K562 (cell line): ENCODE measurements around the gene CCDC15. TPM values are rescaled to one million over a fixed set of nuclear protein-coding genes. Genes with fewer than 3 reads are reported as not detected.

Experiments used
- ATAC-seq: fragments of 200-7000 bp; cut with Tn5 transposase; 3 replicates; pipeline ENCODE4 v1.9.1; 2020; ENCODE audit warnings: moderate library complexity
- BruUV-seq: library from RNA; stranded (reverse); fragments of 400-500 nt; replicated peaks from 2 replicates; lab custom pipeline; 2021; lab: Mats Ljungman, UMichigan
- CTCF ChIA-PET: fragments of 300-600 bp; formaldehyde crosslinking; extraction: SDS; loops from one replicate; lab custom pipeline; 2021; ENCODE audit warnings: low intra/inter-chr PET ratio; lab: Yijun Ruan, JAX
- POLR2A ChIA-PET: fragments of 300-600, 350-650 bp; sonication (Branson Sonifier 250); formaldehyde crosslinking; extraction: SDS; loops from one replicate; lab custom pipeline; 2021; ENCODE audit warnings: antibody characterized with exemption, inconsistent platforms; lab: Yijun Ruan, JAX
- DNase-seq, 4 experiments: peaks; one replicate each; pipeline versions ENCODE4 v3.0.0 to v3.0.0-alpha.2; 2011 to 2018; ENCODE audit warnings: low spot score in 3 of 4, mixed read lengths in 3 of 4; ENCODE audit errors: extremely low read depth in 1 of 4
- FAIRE-seq: peaks from 2 replicates; lab custom pipeline; 2011; peaks lifted over from hg19 to GRCh38; lab: Jason Lieb, UNC
- H2AFZ ChIP-seq: 2 replicates; pipeline ENCODE4 v1.6.0; 2011; ENCODE audit warnings: low read depth, low read length, control low read depth, inconsistent platforms
- H3K27ac ChIP-seq: fragments of 200-600 bp; 3 replicates; pipeline ENCODE4 v1.8.0; 2011; ENCODE audit warnings: low read depth, mild to moderate bottlenecking, control low read depth, inconsistent platforms, low read length, moderate library complexity, mixed read lengths; ENCODE audit errors: extremely low read depth
- H3K27me3 ChIP-seq, 2 experiments: fragments of 300-600 bp in 1 of 2; 2 replicates in 1 of 2; 3 replicates in 1 of 2; pipeline versions ENCODE4 v1.6.0 to v1.8.0; 2011; ENCODE audit warnings: inconsistent platforms in 2 of 2, low read length in 2 of 2, mild to moderate bottlenecking in 1 of 2, mixed read lengths in 1 of 2, moderate library complexity in 1 of 2; ENCODE audit not compliant: control insufficient read depth in 2 of 2, insufficient read depth in 2 of 2
- H3K36me3 ChIP-seq: fragments of 300-600 bp; 3 replicates; pipeline ENCODE4 v1.8.0; 2011; ENCODE audit warnings: mild to moderate bottlenecking, low read length, inconsistent platforms; ENCODE audit not compliant: control insufficient read depth, insufficient read depth
- H3K4me1 ChIP-seq, 2 experiments: fragments of 200-600 bp in 1 of 2; replicated peaks in 1 of 2; 2 replicates in 1 of 2; 3 replicates in 1 of 2; pipeline versions ENCODE4 v1.5.1 to v1.8.0; 2011; ENCODE audit warnings: inconsistent platforms in 2 of 2, low read length in 2 of 2, mild to moderate bottlenecking in 1 of 2, mixed read lengths in 1 of 2, moderate library complexity in 1 of 2; ENCODE audit not compliant: control insufficient read depth in 2 of 2, insufficient read depth in 2 of 2
- H3K4me2 ChIP-seq: 2 replicates; pipeline ENCODE4 v1.6.1; 2011; ENCODE audit warnings: low read length, control low read depth, inconsistent platforms, mixed read lengths; ENCODE audit not compliant: insufficient read depth
- H3K4me3 ChIP-seq: fragments of 200-600 bp; sonication (generic), shearing (Covaris generic); 2 replicates; pipeline ENCODE4 v1.5.1; 2016; ENCODE audit warnings: control low read depth, inconsistent platforms
- H3K79me2 ChIP-seq: fragments of 200-600 bp; 3 replicates; pipeline ENCODE4 v1.8.0; 2011; ENCODE audit warnings: low read length, inconsistent platforms; ENCODE audit not compliant: control insufficient read depth, insufficient read depth
- H3K9ac ChIP-seq, 2 experiments: 2 replicates each; pipeline versions ENCODE4 v1.6.0 to v1.6.1; 2011; ENCODE audit warnings: low read depth in 2 of 2, low read length in 2 of 2, control low read depth in 1 of 2, inconsistent platforms in 1 of 2, mild to moderate bottlenecking in 1 of 2, mixed read lengths in 1 of 2; ENCODE audit not compliant: insufficient read depth in 1 of 2
- H3K9me1 ChIP-seq: one replicate; pipeline ENCODE4 v1.6.0; 2011; ENCODE audit warnings: inconsistent platforms, mild to moderate bottlenecking, low read length, moderate library complexity; ENCODE audit not compliant: control insufficient read depth, insufficient read depth
- H3K9me3 ChIP-seq: replicated peaks from 2 replicates; pipeline ENCODE4 v1.5.1; 2011; ENCODE audit warnings: low read depth, low read length, inconsistent platforms; ENCODE audit not compliant: control insufficient read depth, insufficient read depth
- H4K20me1 ChIP-seq: replicated peaks from 2 replicates; pipeline ENCODE4 v1.6.1; 2011; ENCODE audit warnings: low read length, inconsistent platforms, mixed read lengths; ENCODE audit not compliant: control insufficient read depth, insufficient read depth
- CHCHD3 ChIP-seq: fragments of 250-450 bp; sonication (Bioruptor Pico); IDR thresholded peaks from 2 replicates; pipeline ENCODE4 v2.1.2; 2022; ENCODE audit warnings: mild to moderate bottlenecking
- FUS ChIP-seq: fragments of 200-400 bp; formaldehyde crosslinking; optimal IDR thresholded peaks from 2 replicates; pipeline ENCODE3; 2017; ENCODE audit warnings: low read depth, low read length
- MTA2 ChIP-seq: fragments of 450-650 bp; IDR thresholded peaks from 2 replicates; pipeline ENCODE4 v1.6.1; 2016; ENCODE audit warnings: low read depth
- SUPT5H ChIP-seq: fragments of 450-650 bp; IDR thresholded peaks from 2 replicates; pipeline ENCODE4 v1.6.1; 2016
- ZNF184 ChIP-seq: sonication (generic); formaldehyde crosslinking; IDR thresholded peaks from 2 replicates; pipeline ENCODE4 v1.5.0; 2020; ENCODE audit warnings: missing genetic modification reagents
- ZNF551 ChIP-seq: fragments of 250-450 bp; sonication (Bioruptor Pico); IDR thresholded peaks from 2 replicates; pipeline ENCODE4 v1.5.0; 2021; ENCODE audit warnings: mild to moderate bottlenecking, moderate library complexity
- ZNF766 ChIP-seq: fragments of 200-800 bp; sonication (Bioruptor generic); conservative IDR thresholded peaks from 2 replicates; pipeline ENCODE4 v1.6.1; 2016; ENCODE audit warnings: missing genetic modification characterization, missing compliant biosample characterization
- WGBS: fragments of 100-300 bp; shearing (Covaris generic); methylation state at CpG from one replicate; pipeline ENCODE4 v1.1.6; 2016; ENCODE audit warnings: low coverage, mixed read lengths; ENCODE audit not compliant: insufficient coverage; ENCODE audit errors: missing lambda C conversion rate; 5-methylcytosine and 5-hydroxymethylcytosine counted together
- in situ Hi-C: fragments of 300-500 bp; cut with MboI; formaldehyde crosslinking; loops from 4 replicates; pipeline ENCODE4 v1.15.0; 2018; ENCODE audit warnings: inconsistent platforms, mixed read lengths
- intact Hi-C: fragments of 100-400 bp; cut with micrococcal nuclease; formaldehyde crosslinking; loops from 2 replicates; pipeline ENCODE4 v1.14.2; 2022
- polyA plus RNA-seq, 8 experiments: library from polyadenylated mRNA; depleted of rRNA in 4 of 8; stranded (reverse) in 5 of 8; unstranded in 3 of 8; fragments of >200 nt; fragmentation: Nextera tagmentation in 2 of 8; fragmentation: Illumina TruSeq in 1 of 8; extraction: Ambion mirVana in 2 of 8; extraction: Trizol in 1 of 8; gene quantifications; 2 replicates each; pipeline versions ENCODE4 v1.2.1 to v1.2.3, GENCODE V29; 2011 to 2014; ENCODE audit warnings: inconsistent platforms in 1 of 8, missing spikeins in 1 of 8
- total RNA-seq, 7 experiments: library from RNA; depleted of rRNA in 6 of 7; stranded (reverse); fragments of >200 nt in 6 of 7; fragmentation: Illumina TruSeq in 2 of 7; extraction: Trizol in 2 of 7; gene quantifications; 2 replicates each; pipeline versions ENCODE4 v1.2.1 to v1.2.3, GENCODE V29; 2011 to 2021; ENCODE audit warnings: low replicate concordance in 1 of 7

The CCDC15 gene
- total and polyA plus RNA-seq, 9 of the 15 experiments (the other 6 are each of a cell fraction or from before 2014, with no cell fraction given) = 1.9 to 9.2 (median 3.9) TPM

DNA sequence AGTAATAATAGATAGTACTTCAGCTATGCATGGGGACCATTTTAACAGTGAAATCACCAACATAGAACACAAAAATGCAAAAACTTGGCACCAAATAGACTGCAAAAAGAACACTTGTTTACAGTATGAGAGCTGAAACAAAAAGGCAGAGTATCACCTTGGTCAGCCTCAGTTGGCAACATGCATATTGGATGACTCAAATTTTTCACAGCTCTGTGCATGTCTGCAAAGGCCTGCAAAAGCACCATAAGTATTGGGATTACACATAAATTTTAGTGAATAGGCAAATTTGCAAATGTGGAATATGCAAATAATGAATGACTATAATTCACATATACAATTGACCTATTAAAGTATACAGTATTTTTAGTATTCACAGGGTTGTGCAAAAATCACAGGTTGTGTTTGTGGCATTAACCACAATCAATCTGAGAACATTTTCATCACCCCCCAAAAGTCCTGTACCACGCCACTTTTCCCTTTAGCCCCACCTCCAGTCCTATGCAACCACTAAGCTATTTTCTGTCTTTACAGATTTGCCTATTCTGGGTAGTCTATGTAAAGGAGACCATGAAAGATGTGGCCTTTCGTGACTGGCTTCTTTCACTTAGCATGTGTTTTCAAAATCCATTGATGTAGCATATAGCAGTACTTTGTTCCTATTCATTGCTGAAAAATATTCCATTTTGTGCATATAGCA is 47.2 kb downstream of the CCDC15 start:
- no peaks in the 10 kb centered on the region for H3K4me1 ChIP-seq
- H3K4me3 ChIP-seq = no peak overlapping the region
- H4K20me1 ChIP-seq = no peaks in the 10 kb centered on the region
- H3K27me3 ChIP-seq = no peaks in the 10 kb centered on the region
- DNase-seq (no peak), ATAC-seq (no peak), FAIRE-seq (no peak)
- intact Hi-C loops = no loop called here
- H3K36me3 ChIP-seq = no peaks in the 10 kb centered on the region; the same call in 2 of the 3 replicates
- no TSS peak for BruUV-seq
- in situ Hi-C loops = no loop called here
- H3K9me3 ChIP-seq = no peaks in the 10 kb centered on the region
- POLR2A ChIA-PET = no interaction called here
- no peak overlapping the region for H2AFZ ChIP-seq
- CTCF ChIA-PET = no interaction called here
- no peaks in the 10 kb centered on the region for H3K9me1 ChIP-seq
- H3K9ac ChIP-seq = no peak overlapping the region
- H3K27ac ChIP-seq = no peak overlapping the region
- TF ChIP-seq ZNF551 (CRISPR knock-in tag) (no peak), CHCHD3 (CRISPR knock-in tag) (no peak), FUS (no peak), ZNF766 (CRISPR knock-in tag) (no peak)
- no peaks in the 10 kb centered on the region for H3K79me2 ChIP-seq
- H3K4me2 ChIP-seq = no peak overlapping the region
- 68% methylated on average over 2 of the region's 2 CpGs for WGBS

DNA sequence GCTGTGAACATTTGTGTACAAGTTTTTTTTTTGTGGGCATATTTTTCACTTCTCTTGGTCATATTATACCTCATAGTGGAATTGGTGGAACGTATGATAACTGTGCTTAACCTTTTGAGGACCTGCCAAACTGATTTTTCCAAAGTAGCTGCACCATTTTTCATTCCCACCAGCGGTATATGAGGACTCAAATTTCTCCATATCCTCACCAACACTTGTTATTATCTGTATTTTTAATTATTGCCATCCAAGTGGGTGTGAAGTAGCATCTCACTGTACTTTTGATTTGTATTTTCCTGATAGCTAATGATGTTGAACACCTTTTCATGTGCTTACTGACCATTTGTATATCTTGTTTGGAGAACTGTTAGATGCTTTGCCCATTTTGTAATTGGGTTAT is 47.8 kb downstream of the CCDC15 start:
- ChIA-PET POLR2A (no interaction called here), CTCF (no interaction called here)
- no peak overlapping the region for H2AFZ ChIP-seq
- H3K4me3 ChIP-seq = no peak overlapping the region
- H4K20me1 ChIP-seq = no peaks in the 10 kb centered on the region
- H3K9me1 ChIP-seq = no peaks in the 10 kb centered on the region
- FAIRE-seq = no peak
- no peaks in the 10 kb centered on the region for H3K4me1 ChIP-seq
- TF ChIP-seq MTA2 = no peak
- TF ChIP-seq ZNF184 = 0 out of 2 replicates have a peak, but pooled peaks have one; percentile 53
- no peak for TF ChIP-seq SUPT5H
- TF ChIP-seq FUS = no peak
- H3K9ac ChIP-seq = no peak overlapping the region
- DNase-seq = no peak
- intact Hi-C loops = no loop called here
- H3K4me2 ChIP-seq = no peak overlapping the region
- no TSS peak for BruUV-seq
- H3K27me3 ChIP-seq = no peaks in the 10 kb centered on the region
- in situ Hi-C loops = no loop called here
- H3K36me3 ChIP-seq = no peaks in the 10 kb centered on the region; the same call in 2 of the 3 replicates
- H3K79me2 ChIP-seq = no peaks in the 10 kb centered on the region
- ATAC-seq = no peak
- no peak overlapping the region for H3K27ac ChIP-seq
- WGBS = 28% methylated on average over 2 of the region's 2 CpGs
- no peaks in the 10 kb centered on the region for H3K9me3 ChIP-seq
